Measurements from ENCODE around the gene ACAT1. TPM values are rescaled to one million over a fixed set of nuclear protein-coding genes. Genes with fewer than 3 reads are reported as not detected.
"Not testable (repeated sequence)": the region's sequence is repeated elsewhere in the genome, so short reads cannot be mapped to it uniquely, and the experiment has no call there.

Gene ACAT1
- total RNA-seq, 2 donors from 2014 or later, result 101 to 141 TPM

GRCh38 chr11:108117746-108118371, 3.5 kb upstream of the ACAT1 start:
- no peak for ATAC-seq (ENCODE audit: insufficient number of reproducible peaks, low FRiP score, low read depth)
- Histone ChIP-seq H3K27me3 (replicated peaks; ENCODE audit: insufficient read depth) (no peaks in the 10 kb centered on the region), H3K4me3 (no peak overlapping the region), H3K27ac (no peak overlapping the region), H3K36me3 (no peaks in the 10 kb centered on the region), H3K9me3 (no peaks in the 10 kb centered on the region), H3K4me1 (ENCODE audit: control insufficient read depth in 1 of 2, low read depth in 2 of 2) (peaks cover 17 to 26% of the 10 kb centered on the region in 2 donors)
- TF ChIP-seq, protein P1, sequence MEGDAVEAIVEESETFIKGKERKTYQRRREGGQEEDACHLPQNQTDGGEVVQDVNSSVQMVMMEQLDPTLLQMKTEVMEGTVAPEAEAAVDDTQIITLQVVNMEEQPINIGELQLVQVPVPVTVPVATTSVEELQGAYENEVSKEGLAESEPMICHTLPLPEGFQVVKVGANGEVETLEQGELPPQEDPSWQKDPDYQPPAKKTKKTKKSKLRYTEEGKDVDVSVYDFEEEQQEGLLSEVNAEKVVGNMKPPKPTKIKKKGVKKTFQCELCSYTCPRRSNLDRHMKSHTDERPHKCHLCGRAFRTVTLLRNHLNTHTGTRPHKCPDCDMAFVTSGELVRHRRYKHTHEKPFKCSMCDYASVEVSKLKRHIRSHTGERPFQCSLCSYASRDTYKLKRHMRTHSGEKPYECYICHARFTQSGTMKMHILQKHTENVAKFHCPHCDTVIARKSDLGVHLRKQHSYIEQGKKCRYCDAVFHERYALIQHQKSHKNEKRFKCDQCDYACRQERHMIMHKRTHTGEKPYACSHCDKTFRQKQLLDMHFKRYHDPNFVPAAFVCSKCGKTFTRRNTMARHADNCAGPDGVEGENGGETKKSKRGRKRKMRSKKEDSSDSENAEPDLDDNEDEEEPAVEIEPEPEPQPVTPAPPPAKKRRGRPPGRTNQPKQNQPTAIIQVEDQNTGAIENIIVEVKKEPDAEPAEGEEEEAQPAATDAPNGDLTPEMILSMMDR (IDR thresholded peaks at IDR 0.05), result peak; percentile 27
- no peak for DNase-seq (ENCODE audit: low spot score)

DNA sequence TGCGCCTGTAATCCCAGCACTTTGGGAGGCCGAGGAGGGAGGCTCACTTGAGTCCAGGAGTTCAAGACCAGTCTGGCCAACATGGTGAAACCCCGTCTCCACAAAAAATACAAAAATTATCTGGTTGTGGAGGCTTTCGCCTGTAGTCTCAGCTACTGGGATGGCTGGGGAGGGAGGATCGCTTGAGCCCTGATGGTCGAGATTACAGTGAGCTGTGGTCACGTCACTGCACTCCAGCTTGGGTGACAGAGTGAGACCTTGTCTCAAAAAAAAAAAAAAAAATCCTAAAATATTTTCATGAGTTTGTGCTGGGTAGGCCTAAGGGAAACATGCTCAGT, 462 bp upstream of the ACAT1 start:
- peak overlapping the region; percentile 87 to 88 for H3K27ac ChIP-seq
- peak; percentile 29 for ATAC-seq (ENCODE audit: insufficient number of reproducible peaks, low FRiP score, low read depth)
- H3K4me3 ChIP-seq, result peak overlapping the region; percentile 79
- not testable (repeated sequence) for H3K27me3 ChIP-seq (replicated peaks; ENCODE audit: insufficient read depth); H3K36me3 ChIP-seq; H3K9me3 ChIP-seq; DNase-seq (ENCODE audit: low spot score)
- peaks cover 25 to 34% of the 10 kb centered on the region in 2 donors for H3K4me1 ChIP-seq (ENCODE audit: control insufficient read depth in 1 of 2, low read depth in 2 of 2)

DNA sequence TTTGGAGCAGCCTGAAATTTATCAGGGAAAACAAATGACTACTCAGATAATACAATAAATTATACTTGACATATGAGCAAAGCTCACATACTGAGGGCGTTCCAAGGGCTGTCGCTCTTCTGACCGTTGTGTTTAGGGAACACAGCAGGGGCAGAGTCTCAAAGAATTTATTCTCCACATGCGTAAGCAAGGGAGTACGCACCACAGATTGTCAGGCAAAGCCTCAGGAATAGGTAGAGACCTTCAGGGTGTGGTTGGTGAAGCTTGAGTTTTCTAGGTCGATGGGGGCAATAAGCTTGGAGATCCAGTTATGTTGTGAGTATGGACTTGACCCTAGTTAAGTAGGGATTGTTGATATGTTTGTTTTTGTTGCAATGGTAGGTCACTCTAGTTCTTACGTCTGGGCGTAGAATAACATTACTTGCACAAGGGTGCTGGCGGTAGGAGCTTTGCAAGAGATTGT, 830 bp downstream of the ACAT1 start:
- no peak for ATAC-seq (ENCODE audit: insufficient number of reproducible peaks, low FRiP score, low read depth)
- Histone ChIP-seq H3K27me3 (replicated peaks; ENCODE audit: insufficient read depth) (no peaks in the 10 kb centered on the region), H3K4me1 (ENCODE audit: control insufficient read depth in 1 of 2, low read depth in 2 of 2) (peaks cover 21 to 27% of the 10 kb centered on the region in 2 donors), H3K4me3 (peak overlapping the region; percentile 79), H3K36me3 (no peaks in the 10 kb centered on the region), H3K9me3 (no peaks in the 10 kb centered on the region), H3K27ac (peak overlapping the region; percentile 87 to 88)
- DNase-seq (ENCODE audit: low spot score), result no peak
- TF ChIP-seq, protein P1 (IDR thresholded peaks at IDR 0.05), result no peak

DNA sequence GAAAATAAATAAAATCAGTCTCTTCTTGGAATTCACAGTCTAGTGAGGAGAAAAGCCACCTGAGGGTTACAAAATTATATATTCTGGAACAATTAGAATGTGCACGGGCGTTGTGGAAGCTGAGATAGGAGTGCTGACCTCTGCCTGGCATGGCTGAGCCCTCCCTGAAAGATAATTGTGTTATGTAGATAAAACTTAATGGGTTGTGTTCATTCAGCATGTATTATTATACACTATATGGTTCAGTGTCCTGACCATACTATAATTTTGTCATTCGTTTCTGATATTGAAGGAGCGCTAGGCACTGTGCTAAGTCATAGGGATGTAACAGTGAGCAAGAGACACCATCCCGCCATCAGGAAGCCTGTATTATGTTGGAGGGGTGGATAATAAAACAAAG, 3.7 kb downstream of the ACAT1 start:
- Histone ChIP-seq H3K4me3 (no peak overlapping the region), H3K4me1 (ENCODE audit: control insufficient read depth in 1 of 2, low read depth in 2 of 2) (peaks cover 21 to 27% of the 10 kb centered on the region in 2 donors), H3K9me3 (no peaks in the 10 kb centered on the region), H3K36me3 (peaks cover 6% of the 10 kb centered on the region), H3K27me3 (replicated peaks; ENCODE audit: insufficient read depth) (no peaks in the 10 kb centered on the region), H3K27ac (peak overlapping the region in 1 of 2 donors; percentile 11)
- ATAC-seq (ENCODE audit: insufficient number of reproducible peaks, low FRiP score, low read depth), result no peak
- no peak for DNase-seq (ENCODE audit: low spot score)
- TF ChIP-seq, protein P1 (IDR thresholded peaks at IDR 0.05), result no peak

GRCh38 chr11:108128772-108129171, 7.4 kb downstream of the ACAT1 start:
- Histone ChIP-seq H3K36me3 (peaks cover 18% of the 10 kb centered on the region), H3K4me3 (no peak overlapping the region), H3K27me3 (replicated peaks; ENCODE audit: insufficient read depth) (no peaks in the 10 kb centered on the region), H3K9me3 (no peaks in the 10 kb centered on the region), H3K4me1 (ENCODE audit: control insufficient read depth in 1 of 2, low read depth in 2 of 2) (peaks cover 8 to 20% of the 10 kb centered on the region in 2 donors), H3K27ac (no peak overlapping the region)
- TF ChIP-seq, protein P1 (IDR thresholded peaks at IDR 0.05), result no peak
- DNase-seq (ENCODE audit: low spot score) (no peak), ATAC-seq (ENCODE audit: insufficient number of reproducible peaks, low FRiP score, low read depth) (no peak)

DNA sequence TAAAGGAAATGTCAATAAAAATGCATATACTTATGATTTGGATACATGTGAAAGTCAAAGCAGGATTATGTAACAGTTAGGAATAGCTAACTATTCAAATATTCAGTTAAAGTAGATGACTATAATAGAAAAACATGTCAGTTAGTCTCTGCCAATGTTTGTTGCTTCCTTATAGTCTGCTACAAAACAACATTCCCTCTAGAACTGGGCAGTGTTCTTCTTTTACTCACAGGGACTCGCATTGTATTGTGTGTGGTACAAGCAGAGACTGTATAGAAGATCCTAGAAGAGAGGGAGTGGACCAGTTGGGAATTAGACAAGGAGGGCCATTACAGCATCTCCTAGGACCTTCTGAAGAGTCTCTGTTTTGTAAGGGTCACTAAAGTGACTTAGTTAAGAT, 10.6 kb downstream of the ACAT1 start:
- no peak for DNase-seq (ENCODE audit: low spot score)
- Histone ChIP-seq H3K9me3 (no peaks in the 10 kb centered on the region), H3K36me3 (peaks cover 25% of the 10 kb centered on the region), H3K4me3 (no peak overlapping the region), H3K4me1 (ENCODE audit: control insufficient read depth in 1 of 2, low read depth in 2 of 2) (peaks cover 0 to 11% of the 10 kb centered on the region in 2 donors), H3K27me3 (replicated peaks; ENCODE audit: insufficient read depth) (no peaks in the 10 kb centered on the region), H3K27ac (no peak overlapping the region)
- TF ChIP-seq, protein P1 (IDR thresholded peaks at IDR 0.05), result no peak
- no peak for ATAC-seq (ENCODE audit: insufficient number of reproducible peaks, low FRiP score, low read depth)

GRCh38 chr11:108132993-108133538, 11.7 kb downstream of the ACAT1 start:
- not testable (repeated sequence) for H3K4me3 ChIP-seq; ATAC-seq (ENCODE audit: insufficient number of reproducible peaks, low FRiP score, low read depth); H3K27ac ChIP-seq; DNase-seq (ENCODE audit: low spot score); H3K27me3 ChIP-seq (replicated peaks; ENCODE audit: insufficient read depth); H3K9me3 ChIP-seq
- H3K36me3 ChIP-seq, result peaks cover 24% of the 10 kb centered on the region
- peaks cover 0 to 11% of the 10 kb centered on the region in 2 donors for H3K4me1 ChIP-seq (ENCODE audit: control insufficient read depth in 1 of 2, low read depth in 2 of 2)

All from thoracic aorta (tissue), 2 donors.